Measurements from ENCODE around the gene ERBIN. TPM values are rescaled to one million over a fixed set of nuclear protein-coding genes. Genes with fewer than 3 reads are reported as not detected.

The ERBIN gene
- total and polyA plus RNA-seq, 2 of the 8 experiments (the other 6 are each of a cell fraction or from before 2014, with no cell fraction given), result 7.7 to 33.2 TPM

DNA sequence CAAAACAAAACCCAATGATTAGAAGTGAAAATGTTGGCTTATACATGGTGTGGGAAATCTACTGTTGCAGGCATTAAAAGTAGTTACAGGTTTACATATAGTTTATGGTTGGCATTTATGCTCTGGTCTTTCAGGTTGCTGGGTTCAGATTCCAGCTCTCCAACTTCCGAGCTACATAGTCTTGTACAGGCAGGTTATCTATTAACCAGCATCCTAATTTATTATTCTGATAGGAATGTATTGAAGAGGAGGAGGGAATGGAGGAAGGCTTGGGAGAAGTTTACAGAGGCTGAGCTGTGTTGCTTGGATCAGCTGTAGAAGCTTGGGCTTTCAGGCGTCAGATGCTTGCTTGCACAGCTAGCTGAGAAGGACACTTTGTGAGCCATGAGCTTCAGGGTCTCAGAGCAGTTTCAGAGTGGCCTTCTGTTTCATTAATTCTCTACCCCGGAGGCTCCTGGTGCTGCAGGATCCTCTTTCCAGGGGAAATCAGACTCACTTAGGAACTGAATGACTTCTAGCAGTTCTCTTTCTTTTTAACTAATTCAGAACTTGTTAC is 11.7 kb upstream of the ERBIN start:
- Histone ChIP-seq H4K20me1 (replicated peaks in 1 of 2; ENCODE audit: control insufficient read depth in 1 of 2, insufficient read depth in 2 of 2, low read length in 2 of 2) (no peaks in the 10 kb centered on the region), H3K18ac (ENCODE audit: extremely low read depth, low read length) (no peak overlapping the region), H2AFZ (ENCODE audit: low read length) (peak overlapping the region; percentile 74), H3K79me2 (ENCODE audit: control insufficient read depth in 1 of 2, insufficient read depth in 2 of 2, low read length in 2 of 2) (no peaks in the 10 kb centered on the region), H3K36me3 (ENCODE audit: control insufficient read depth in 2 of 4, insufficient read depth in 4 of 4, low read length in 3 of 4) (no peaks in the 10 kb centered on the region), H3K9ac (replicated peaks in 1 of 4; ENCODE audit: extremely low read depth in 1 of 4, low read depth in 3 of 4, low read length in 3 of 4) (no peak overlapping the region), H4K5ac (ENCODE audit: insufficient read length, low read depth, low read length) (no peak overlapping the region), H3K23me2 (ENCODE audit: low read depth, low read length) (no peaks in the 10 kb centered on the region), H4K91ac (replicated peaks; ENCODE audit: insufficient read length, low read length) (no peak overlapping the region), H3K4me2 (ENCODE audit: insufficient read depth in 1 of 2, low read depth in 2 of 2, low read length in 2 of 2) (no peak overlapping the region), H2BK20ac (ENCODE audit: low read length) (no peak overlapping the region), H2AK5ac (ENCODE audit: low read depth, low read length) (no peak overlapping the region), H3K79me1 (ENCODE audit: low read depth, low read length) (no peaks in the 10 kb centered on the region), H3K27me3 (replicated peaks in 1 of 4; ENCODE audit: control insufficient read depth in 3 of 4, extremely low read depth in 1 of 4, insufficient read depth in 3 of 4, low read length in 3 of 4) (no peaks in the 10 kb centered on the region), H3K9me3 (ENCODE audit: insufficient read depth in 2 of 2, low read depth in 1 of 2, low read length in 1 of 2) (no peaks in the 10 kb centered on the region), H2BK5ac (ENCODE audit: low read depth, low read length) (no peak overlapping the region), H4K8ac (ENCODE audit: extremely low read depth, insufficient read depth, low read length) (no peak overlapping the region), H3K4me1 (replicated peaks in 1 of 4; ENCODE audit: control insufficient read depth in 3 of 4, insufficient read depth in 4 of 4, low read length in 3 of 4) (no peaks in the 10 kb centered on the region), H2BK12ac (ENCODE audit: low read depth, low read length) (no peak overlapping the region), H3K4me3 (ENCODE audit: extremely low read depth in 1 of 4, insufficient read depth in 2 of 4, low read depth in 3 of 4, low read length in 4 of 4) (no peak overlapping the region), H3K27ac (ENCODE audit: low read depth, low read length) (no peak overlapping the region), H3K23ac (ENCODE audit: insufficient read length) (no peak overlapping the region), H3K14ac (ENCODE audit: insufficient read length) (no peak overlapping the region), H2BK15ac (ENCODE audit: low read length) (no peak overlapping the region), H3K4ac (replicated peaks; ENCODE audit: insufficient read length, low read depth, low read length) (no peak overlapping the region), H2BK120ac (replicated peaks; ENCODE audit: low read depth, low read length) (no peak overlapping the region), H3K56ac (replicated peaks; ENCODE audit: insufficient read length, low read depth, low read length) (no peak overlapping the region)
- DNase-seq (ENCODE audit: low read depth in 1 of 2, low spot score in 2 of 2) (no peak), FAIRE-seq (no peak)
- WGBS, 2 experiments (ENCODE audit: extremely low coverage in 1 of 2, insufficient coverage in 1 of 2, insufficient read length in 1 of 2, insufficient replicate concordance in 2 of 2, low coverage in 1 of 2, low lambda C conversion rate in 2 of 2, missing lambda C conversion rate in 1 of 2), result 73% methylated on average over 3 of the region's 3 CpGs; no CpG with 5 or more reads in 1 of the 2 experiments
- ChIA-PET CTCF (ENCODE audit: partially characterized antibody) (no interaction called here), POLR2A (ENCODE audit: partially characterized antibody) (interaction anchor here (1.3 kb wide), 1 partner anchor 10 kb away, joined by 6 read pairs; no protein-coding TSS in a partner anchor)
- TF ChIP-seq TBP (IDR thresholded peaks at IDR 0.05; ENCODE audit: low read depth, low read length), result no peak
- TF ChIP-seq KDM5A (IDR thresholded peaks at IDR 0.05; ENCODE audit: low read length), result no peak
- no peak for TF ChIP-seq SP1 (IDR thresholded peaks at IDR 0.05; ENCODE audit: low read depth, low read length)
- no peak for TF ChIP-seq EP300 (IDR thresholded peaks at IDR 0.05; ENCODE audit: borderline replicate concordance in 1 of 2, low read depth in 2 of 2, low read length in 2 of 2)
- no peak for TF ChIP-seq HDAC2 (IDR thresholded peaks at IDR 0.05; ENCODE audit: borderline replicate concordance in 1 of 2, low read depth in 2 of 2, low read length in 2 of 2)
- TF ChIP-seq, protein P1, sequence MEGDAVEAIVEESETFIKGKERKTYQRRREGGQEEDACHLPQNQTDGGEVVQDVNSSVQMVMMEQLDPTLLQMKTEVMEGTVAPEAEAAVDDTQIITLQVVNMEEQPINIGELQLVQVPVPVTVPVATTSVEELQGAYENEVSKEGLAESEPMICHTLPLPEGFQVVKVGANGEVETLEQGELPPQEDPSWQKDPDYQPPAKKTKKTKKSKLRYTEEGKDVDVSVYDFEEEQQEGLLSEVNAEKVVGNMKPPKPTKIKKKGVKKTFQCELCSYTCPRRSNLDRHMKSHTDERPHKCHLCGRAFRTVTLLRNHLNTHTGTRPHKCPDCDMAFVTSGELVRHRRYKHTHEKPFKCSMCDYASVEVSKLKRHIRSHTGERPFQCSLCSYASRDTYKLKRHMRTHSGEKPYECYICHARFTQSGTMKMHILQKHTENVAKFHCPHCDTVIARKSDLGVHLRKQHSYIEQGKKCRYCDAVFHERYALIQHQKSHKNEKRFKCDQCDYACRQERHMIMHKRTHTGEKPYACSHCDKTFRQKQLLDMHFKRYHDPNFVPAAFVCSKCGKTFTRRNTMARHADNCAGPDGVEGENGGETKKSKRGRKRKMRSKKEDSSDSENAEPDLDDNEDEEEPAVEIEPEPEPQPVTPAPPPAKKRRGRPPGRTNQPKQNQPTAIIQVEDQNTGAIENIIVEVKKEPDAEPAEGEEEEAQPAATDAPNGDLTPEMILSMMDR (IDR thresholded peaks at IDR 0.05; ENCODE audit: control extremely low read depth in 1 of 3, insufficient read depth in 1 of 3, low read depth in 1 of 3, low read length in 3 of 3), result no peak
- TF ChIP-seq RNF2 (IDR thresholded peaks at IDR 0.05; ENCODE audit: borderline replicate concordance, low read depth, low read length, missing control alignments, poor library complexity, severe bottlenecking), result no peak
- no peak for TF ChIP-seq KDM1A (IDR thresholded peaks at IDR 0.05; ENCODE audit: borderline replicate concordance, low read length)
